Vagina (tissue), 2 donors: ENCODE results near the gene SIPA1L3. TPM values are rescaled to one million over a fixed set of nuclear protein-coding genes. Genes with fewer than 3 reads are reported as not detected.
"Not testable (repeated sequence)": the region's sequence is repeated elsewhere in the genome, so short reads cannot be mapped to it uniquely, and the experiment has no call there.

ENCODE experiments used
- DNase-seq, 2 donors: peaks; one replicate each; pipeline ENCODE4 v3.0.0-alpha.2; 2017; ENCODE audit errors: extremely low spot score in 2 of 2
- H3K27ac ChIP-seq: fragments of 200-600 bp; sonication (generic); one replicate; pipeline ENCODE4 v1.5.1; 2019
- H3K27me3 ChIP-seq: fragments of 200-600 bp; sonication (generic); one replicate; pipeline ENCODE4 v1.5.1; 2019
- H3K36me3 ChIP-seq, 2 donors: fragments of 200-600 bp; sonication (generic); one replicate each; pipeline ENCODE4 v1.5.1; 2017 to 2019
- H3K4me1 ChIP-seq: fragments of 200-600 bp; sonication (generic); one replicate; pipeline ENCODE4 v1.5.1; 2019
- H3K4me3 ChIP-seq, 2 donors: fragments of 200-600 bp; sonication (generic); 1 replicate in 1 of 2; 2 replicates in 1 of 2; pipeline ENCODE4 v1.5.1; 2016 to 2019
- H3K9me3 ChIP-seq: fragments of 200-600 bp; sonication (generic); one replicate; pipeline ENCODE4 v1.5.1; 2019
- POLR2A ChIP-seq, 2 donors: fragments of 450-650 bp; IDR thresholded peaks; one replicate each; pipeline ENCODE4 v1.6.1; 2017; ENCODE audit warnings: antibody characterized with exemption in 2 of 2, mild to moderate bottlenecking in 2 of 2, moderate library complexity in 2 of 2
- POLR2AphosphoS5 ChIP-seq, 2 donors: sonication (generic); formaldehyde crosslinking; IDR thresholded peaks; one replicate each; pipeline ENCODE4 v1.9.0; 2017; ENCODE audit warnings: antibody characterized with exemption in 2 of 2, mild to moderate bottlenecking in 2 of 2, low read depth in 1 of 2; ENCODE audit not compliant: insufficient read depth in 1 of 2
- intact Hi-C: fragments of 100-400 bp; cut with DNase I; formaldehyde crosslinking; loops from one replicate; pipeline ENCODE4 v1.15.1; 2023
- total RNA-seq: library from RNA; depleted of rRNA; stranded (reverse); fragments of >200 nt; gene quantifications from one replicate; pipeline ENCODE4 v1.2.3, GENCODE V29; 2016
- TF ChIP-seq, protein P1 (sequence below), 3 experiments: fragments of 450-650 bp in 2 of 3; fragments of 200-600 bp in 1 of 3; sonication (generic) in 1 of 3; IDR thresholded peaks; one replicate each; pipeline ENCODE4 v1.5.1; 2017 to 2019; ENCODE audit warnings: antibody characterized with exemption in 3 of 3, mild to moderate bottlenecking in 2 of 3, moderate library complexity in 2 of 3

Gene SIPA1L3
- total RNA-seq, 1 donor from 2014 or later: 13.0 TPM

GRCh38 chr19:37909661-37910199 lies 2.7 kb downstream of the SIPA1L3 start:
- Histone ChIP-seq H3K4me1 (peaks cover 16% of the 10 kb centered on the region), H3K9me3 (no peaks in the 10 kb centered on the region), H3K27me3 (no peaks in the 10 kb centered on the region), H3K27ac (no peak overlapping the region), H3K36me3 (no peaks in the 10 kb centered on the region), H3K4me3 (no peak overlapping the region)
- intact Hi-C loops: loop anchor here (10.0 kb wide), 1 partner anchor 315 kb away; the partner anchor contains the start of gene DPF1
- DNase-seq: no peak
- TF ChIP-seq, protein P1, sequence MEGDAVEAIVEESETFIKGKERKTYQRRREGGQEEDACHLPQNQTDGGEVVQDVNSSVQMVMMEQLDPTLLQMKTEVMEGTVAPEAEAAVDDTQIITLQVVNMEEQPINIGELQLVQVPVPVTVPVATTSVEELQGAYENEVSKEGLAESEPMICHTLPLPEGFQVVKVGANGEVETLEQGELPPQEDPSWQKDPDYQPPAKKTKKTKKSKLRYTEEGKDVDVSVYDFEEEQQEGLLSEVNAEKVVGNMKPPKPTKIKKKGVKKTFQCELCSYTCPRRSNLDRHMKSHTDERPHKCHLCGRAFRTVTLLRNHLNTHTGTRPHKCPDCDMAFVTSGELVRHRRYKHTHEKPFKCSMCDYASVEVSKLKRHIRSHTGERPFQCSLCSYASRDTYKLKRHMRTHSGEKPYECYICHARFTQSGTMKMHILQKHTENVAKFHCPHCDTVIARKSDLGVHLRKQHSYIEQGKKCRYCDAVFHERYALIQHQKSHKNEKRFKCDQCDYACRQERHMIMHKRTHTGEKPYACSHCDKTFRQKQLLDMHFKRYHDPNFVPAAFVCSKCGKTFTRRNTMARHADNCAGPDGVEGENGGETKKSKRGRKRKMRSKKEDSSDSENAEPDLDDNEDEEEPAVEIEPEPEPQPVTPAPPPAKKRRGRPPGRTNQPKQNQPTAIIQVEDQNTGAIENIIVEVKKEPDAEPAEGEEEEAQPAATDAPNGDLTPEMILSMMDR (IDR thresholded peaks at IDR 0.05): no peak
- TF ChIP-seq POLR2A (IDR thresholded peaks at IDR 0.05): no peak
- TF ChIP-seq POLR2AphosphoS5 (IDR thresholded peaks at IDR 0.05; ENCODE audit: insufficient read depth in 1 of 2, low read depth in 1 of 2): no peak

- intact Hi-C loops: no loop called here
- Histone ChIP-seq H3K9me3 (no peaks in the 10 kb centered on the region), H3K27me3 (no peaks in the 10 kb centered on the region), H3K36me3 (no peaks in the 10 kb centered on the region), H3K27ac (no peak overlapping the region), H3K4me1 (no peaks in the 10 kb centered on the region), H3K4me3 (no peak overlapping the region)
- no peak for TF ChIP-seq POLR2AphosphoS5 (IDR thresholded peaks at IDR 0.05; ENCODE audit: insufficient read depth in 1 of 2, low read depth in 1 of 2)
- TF ChIP-seq, protein P1 (IDR thresholded peaks at IDR 0.05): no peak
- no peak for DNase-seq
These were observed 7.9 kb downstream of the SIPA1L3 start for GRCh38 chr19:37914908-37915307.

DNA sequence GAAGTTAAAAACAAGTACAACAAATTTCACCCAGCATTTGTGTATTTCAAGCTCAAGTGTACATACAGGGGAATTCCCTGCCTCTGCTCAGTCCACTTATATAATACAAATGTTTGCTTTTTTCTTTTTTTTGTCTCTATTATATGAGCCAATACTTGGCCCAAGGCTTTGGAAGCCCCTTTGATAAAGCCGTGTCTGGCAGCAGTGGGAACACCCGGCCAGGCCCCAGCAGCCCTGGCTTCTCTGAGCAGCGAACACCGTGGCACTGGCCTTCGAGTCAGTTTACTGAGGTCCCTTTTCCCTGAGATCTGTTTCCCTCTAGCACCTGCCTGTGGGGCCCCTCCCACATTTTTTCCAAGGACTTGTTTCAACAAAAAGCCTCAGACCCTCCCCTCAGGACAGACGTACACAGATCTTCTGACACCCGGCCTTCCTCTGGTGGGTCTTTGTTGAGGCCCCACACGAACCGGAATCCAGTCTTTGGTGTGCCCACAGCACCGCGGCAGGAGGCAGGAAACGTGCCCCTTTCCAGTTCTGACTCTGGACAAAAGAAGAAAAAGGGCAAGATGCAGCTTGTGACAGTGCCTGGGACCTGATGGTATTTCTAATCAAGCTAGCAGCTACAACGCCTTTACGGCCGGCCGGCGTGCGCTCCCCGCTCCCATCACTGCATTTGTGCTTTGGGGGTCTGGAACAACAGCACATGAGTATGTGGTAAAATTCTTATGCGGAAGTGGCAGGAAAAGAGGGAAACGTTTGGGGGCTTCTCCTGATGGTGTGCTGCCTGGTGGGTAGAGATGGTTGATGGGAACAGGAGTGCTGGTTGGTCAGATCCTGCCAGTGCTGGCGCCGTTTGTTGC lies 13.8 kb downstream of the SIPA1L3 start:
- no peaks in the 10 kb centered on the region for H3K9me3 ChIP-seq

GRCh38 chr19:37924573-37924972 lies 17.6 kb downstream of the SIPA1L3 start:
- intact Hi-C loops, H3K9me3 ChIP-seq, H3K27me3 ChIP-seq, H3K27ac ChIP-seq, H3K4me1 ChIP-seq, DNase-seq, H3K4me3 ChIP-seq, H3K36me3 ChIP-seq: not testable (repeated sequence)

More for the DNA sequence above, 13.8 kb downstream of the SIPA1L3 start:
- intact Hi-C loops: no loop called here
- no peak for DNase-seq
- H3K4me1 ChIP-seq: no peaks in the 10 kb centered on the region
- H3K4me3 ChIP-seq: no peak overlapping the region
- TF ChIP-seq, protein P1 (IDR thresholded peaks at IDR 0.05): no peak
- TF ChIP-seq POLR2A (IDR thresholded peaks at IDR 0.05): no peak
- no peak for TF ChIP-seq POLR2AphosphoS5 (IDR thresholded peaks at IDR 0.05; ENCODE audit: insufficient read depth in 1 of 2, low read depth in 1 of 2)
- H3K27me3 ChIP-seq: no peaks in the 10 kb centered on the region
- H3K27ac ChIP-seq: no peak overlapping the region
- no peaks in the 10 kb centered on the region for H3K36me3 ChIP-seq

DNA sequence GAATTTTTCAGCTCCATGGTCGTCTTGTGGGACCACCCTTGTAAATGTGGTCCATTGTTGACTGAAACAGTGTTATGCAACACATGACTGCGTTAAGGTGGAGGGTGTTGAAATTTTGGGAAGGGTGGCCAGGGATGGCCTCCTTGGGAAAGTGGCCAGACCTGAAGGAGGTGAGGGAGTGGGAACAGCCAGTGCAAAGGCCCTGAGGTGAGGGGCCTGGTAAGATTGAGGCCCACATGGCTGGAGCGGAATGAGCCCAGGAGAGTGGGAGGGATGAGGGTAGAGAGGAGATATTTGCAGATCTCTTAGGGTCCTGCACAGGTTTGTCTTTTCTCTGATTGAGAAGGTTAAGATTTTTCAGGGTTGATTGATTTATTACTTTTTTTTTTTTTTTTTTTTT lies 18.2 kb downstream of the SIPA1L3 start:
- H3K9me3 ChIP-seq: no peaks in the 10 kb centered on the region
- TF ChIP-seq POLR2A (IDR thresholded peaks at IDR 0.05) (no peak), POLR2AphosphoS5 (IDR thresholded peaks at IDR 0.05; ENCODE audit: insufficient read depth in 1 of 2, low read depth in 1 of 2) (no peak)
- TF ChIP-seq, protein P1 (IDR thresholded peaks at IDR 0.05): no peak
- intact Hi-C loops: no loop called here

More for the DNA sequence above, 18.2 kb downstream of the SIPA1L3 start:
- H3K4me1 ChIP-seq: no peaks in the 10 kb centered on the region
- no peak overlapping the region for H3K4me3 ChIP-seq
- no peaks in the 10 kb centered on the region for H3K27me3 ChIP-seq
- no peak for DNase-seq
- H3K36me3 ChIP-seq: no peaks in the 10 kb centered on the region
- H3K27ac ChIP-seq: no peak overlapping the region
